ENCODE measurements around the gene KIF13A. TPM values are rescaled to one million over a fixed set of nuclear protein-coding genes. Genes with fewer than 3 reads are reported as not detected.
"Not testable (repeated sequence)": the region's sequence is repeated elsewhere in the genome, so short reads cannot be mapped to it uniquely, and the experiment has no call there.

KIF13A gene
- polyA plus RNA-seq, 1 experiment, result 57.7 TPM

DNA sequence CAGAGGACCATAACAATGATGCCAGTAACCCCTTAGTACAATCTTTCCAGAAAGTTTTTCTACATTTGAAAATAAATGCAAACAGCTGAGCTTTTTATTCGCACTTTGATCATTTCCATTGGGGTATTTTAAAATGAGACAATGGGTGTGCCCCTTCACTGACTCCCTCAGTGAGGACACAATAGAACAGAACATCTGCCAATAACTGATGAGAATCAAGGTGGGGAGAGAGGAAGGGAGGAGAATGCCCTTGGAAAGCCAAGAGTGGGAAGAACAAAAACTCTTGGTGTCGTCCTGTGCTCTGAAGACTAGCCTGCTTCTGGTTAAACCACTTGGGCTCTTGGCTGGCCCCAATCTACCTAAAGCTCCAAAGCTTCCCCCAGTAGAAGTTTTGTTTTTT is 66.0 kb downstream of the KIF13A start:
- ChIA-PET CTCF (no interaction called here), POLR2A (no interaction called here)
- DNase-seq (ENCODE audit: low read depth, low spot score), result no peak
- Histone ChIP-seq H3K27me3 (ENCODE audit: control insufficient read depth, insufficient read depth, low read length) (no peaks in the 10 kb centered on the region), H3K27ac (ENCODE audit: low read depth, low read length) (no peak overlapping the region), H3K4me3 (ENCODE audit: low read depth, low read length) (no peak overlapping the region), H3K9me3 (ENCODE audit: control insufficient read depth, insufficient read depth, low read length) (no peaks in the 10 kb centered on the region)
- TF ChIP-seq, protein P1, sequence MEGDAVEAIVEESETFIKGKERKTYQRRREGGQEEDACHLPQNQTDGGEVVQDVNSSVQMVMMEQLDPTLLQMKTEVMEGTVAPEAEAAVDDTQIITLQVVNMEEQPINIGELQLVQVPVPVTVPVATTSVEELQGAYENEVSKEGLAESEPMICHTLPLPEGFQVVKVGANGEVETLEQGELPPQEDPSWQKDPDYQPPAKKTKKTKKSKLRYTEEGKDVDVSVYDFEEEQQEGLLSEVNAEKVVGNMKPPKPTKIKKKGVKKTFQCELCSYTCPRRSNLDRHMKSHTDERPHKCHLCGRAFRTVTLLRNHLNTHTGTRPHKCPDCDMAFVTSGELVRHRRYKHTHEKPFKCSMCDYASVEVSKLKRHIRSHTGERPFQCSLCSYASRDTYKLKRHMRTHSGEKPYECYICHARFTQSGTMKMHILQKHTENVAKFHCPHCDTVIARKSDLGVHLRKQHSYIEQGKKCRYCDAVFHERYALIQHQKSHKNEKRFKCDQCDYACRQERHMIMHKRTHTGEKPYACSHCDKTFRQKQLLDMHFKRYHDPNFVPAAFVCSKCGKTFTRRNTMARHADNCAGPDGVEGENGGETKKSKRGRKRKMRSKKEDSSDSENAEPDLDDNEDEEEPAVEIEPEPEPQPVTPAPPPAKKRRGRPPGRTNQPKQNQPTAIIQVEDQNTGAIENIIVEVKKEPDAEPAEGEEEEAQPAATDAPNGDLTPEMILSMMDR (IDR thresholded peaks at IDR 0.05; ENCODE audit: low read depth, low read length), result no peak

DNA sequence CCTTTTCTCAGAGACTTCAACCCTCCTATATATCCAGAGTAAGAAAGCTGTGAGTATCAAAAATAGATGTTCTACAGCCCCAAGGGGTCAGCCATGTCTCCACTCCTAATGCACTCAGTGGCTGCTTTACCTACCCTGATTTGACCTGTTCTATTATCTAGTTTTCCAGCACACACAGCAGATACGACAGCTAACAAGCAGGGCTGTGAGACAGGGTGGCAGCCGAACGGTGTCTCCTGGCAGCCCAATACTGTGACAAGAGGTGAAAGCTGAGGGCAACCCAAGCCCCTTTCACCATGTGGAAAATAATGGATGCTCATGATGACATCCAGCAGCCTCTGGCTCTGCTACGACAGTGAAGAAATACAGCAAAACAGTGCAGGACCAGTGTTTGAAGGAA is 67.9 kb downstream of the KIF13A start:
- TF ChIP-seq, protein P1 (IDR thresholded peaks at IDR 0.05; ENCODE audit: low read depth, low read length), result no peak
- no peaks in the 10 kb centered on the region for H3K27me3 ChIP-seq (ENCODE audit: control insufficient read depth, insufficient read depth, low read length)
- DNase-seq (ENCODE audit: low read depth, low spot score), result no peak
- ChIA-PET POLR2A (no interaction called here), CTCF (no interaction called here)
- no peak overlapping the region for H3K27ac ChIP-seq (ENCODE audit: low read depth, low read length)
- no peaks in the 10 kb centered on the region for H3K9me3 ChIP-seq (ENCODE audit: control insufficient read depth, insufficient read depth, low read length)
- H3K4me3 ChIP-seq (ENCODE audit: low read depth, low read length), result no peak overlapping the region

DNA sequence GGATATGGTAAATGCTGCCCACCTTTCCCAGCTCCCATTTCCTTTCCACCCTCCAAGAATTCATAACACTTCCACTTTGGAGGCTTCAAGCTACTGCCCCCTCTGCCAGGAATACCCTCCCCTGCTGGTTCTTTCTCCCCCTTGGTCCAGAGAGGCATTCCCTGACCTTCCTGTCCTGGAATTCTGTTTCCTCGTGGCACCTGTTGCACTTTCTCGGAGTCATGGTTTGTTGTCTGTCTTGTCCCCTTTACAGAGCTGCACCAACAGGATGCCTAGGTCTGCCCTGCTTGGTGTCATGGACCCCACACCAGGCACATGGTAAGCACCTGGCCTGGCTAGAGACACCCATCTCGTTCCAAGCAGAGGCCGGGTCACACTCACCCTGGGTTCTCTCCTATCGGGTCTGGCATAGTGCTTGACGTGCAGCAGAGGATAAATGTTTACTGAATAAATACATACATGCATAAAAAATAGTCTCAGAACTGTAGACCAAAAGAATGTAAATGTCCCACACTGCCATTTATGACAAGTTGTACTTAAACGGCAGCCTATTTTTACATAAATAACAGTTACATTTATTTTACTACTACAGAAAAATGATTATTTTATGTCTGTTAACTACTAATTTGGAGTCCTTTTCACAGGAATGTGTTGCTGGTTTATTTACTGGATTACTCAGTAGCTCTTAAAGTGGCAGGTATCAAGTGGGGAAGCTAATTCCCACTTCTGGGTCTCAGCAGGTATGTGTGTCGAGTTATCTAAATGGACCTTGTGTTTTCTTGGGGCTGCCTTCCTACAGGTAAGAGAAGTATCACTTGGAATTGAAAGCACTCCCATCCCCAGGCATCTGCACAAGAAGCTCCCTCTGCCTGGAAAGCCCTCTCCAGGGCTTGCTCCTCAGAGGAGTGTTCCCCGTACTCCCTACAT is 69.3 kb downstream of the KIF13A start:
- Histone ChIP-seq H3K27ac (ENCODE audit: low read depth, low read length) (no peak overlapping the region), H3K27me3 (ENCODE audit: control insufficient read depth, insufficient read depth, low read length) (no peaks in the 10 kb centered on the region), H3K4me3 (ENCODE audit: low read depth, low read length) (no peak overlapping the region), H3K9me3 (ENCODE audit: control insufficient read depth, insufficient read depth, low read length) (no peaks in the 10 kb centered on the region)
- CTCF ChIA-PET, result interaction anchor here (1.8 kb wide), 1 partner anchor 204 kb away, joined by 5 read pairs; the partner anchor contains the start of gene NHLRC1
- POLR2A ChIA-PET, result interaction anchor here (1.2 kb wide), 1 partner anchor 204 kb away, joined by 4 read pairs; no protein-coding TSS in a partner anchor
- no peak for DNase-seq (ENCODE audit: low read depth, low spot score)
- TF ChIP-seq, protein P1 (IDR thresholded peaks at IDR 0.05; ENCODE audit: low read depth, low read length), result no peak

DNA sequence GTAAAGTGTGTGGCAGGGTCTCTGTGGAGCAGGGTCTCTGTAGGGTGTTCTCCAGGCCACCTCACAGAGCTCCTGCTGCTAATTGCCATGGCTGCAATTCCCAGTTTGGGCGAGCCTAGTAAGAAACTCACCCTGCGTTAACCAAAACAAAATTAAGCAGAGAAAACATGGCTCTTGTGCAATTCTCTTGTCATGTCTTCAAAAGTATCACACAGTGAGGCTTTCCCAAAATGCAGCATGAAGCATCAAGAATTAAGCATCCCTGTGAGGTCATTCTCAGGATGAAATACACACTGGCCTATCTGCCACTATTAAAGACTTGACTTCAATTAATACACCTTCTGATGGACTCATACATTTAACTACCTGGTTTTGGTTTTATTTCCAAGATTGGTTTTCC is 72.8 kb downstream of the KIF13A start:
- no peak overlapping the region for H3K4me3 ChIP-seq (ENCODE audit: low read depth, low read length)
- no peaks in the 10 kb centered on the region for H3K9me3 ChIP-seq (ENCODE audit: control insufficient read depth, insufficient read depth, low read length)
- H3K27ac ChIP-seq (ENCODE audit: low read depth, low read length), result no peak overlapping the region
- ChIA-PET CTCF (no interaction called here), POLR2A (interaction anchor here (0.7 kb wide), 1 partner anchor 14 kb away, joined by 3 read pairs; no protein-coding TSS in a partner anchor)
- H3K27me3 ChIP-seq (ENCODE audit: control insufficient read depth, insufficient read depth, low read length), result no peaks in the 10 kb centered on the region
- TF ChIP-seq, protein P1 (IDR thresholded peaks at IDR 0.05; ENCODE audit: low read depth, low read length), result no peak
- DNase-seq (ENCODE audit: low read depth, low spot score), result no peak

DNA sequence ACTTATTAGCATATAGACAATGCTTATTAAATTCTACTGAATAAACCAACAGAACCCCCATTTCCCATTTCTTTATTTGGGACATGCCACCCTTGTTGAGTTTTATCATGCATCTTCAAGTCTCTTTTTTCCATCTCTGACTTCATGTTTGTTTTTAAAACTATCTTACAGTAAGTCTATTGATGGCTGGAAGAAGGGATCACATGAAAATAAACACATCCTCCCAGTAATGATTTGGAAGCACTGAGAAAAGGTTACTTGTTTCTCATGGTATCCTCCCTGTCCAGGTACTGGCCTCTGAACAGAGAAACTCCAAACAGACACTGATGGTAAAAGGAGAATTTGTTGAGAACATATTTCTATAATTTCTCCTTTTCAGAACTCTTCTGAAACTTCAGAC is 74.9 kb downstream of the KIF13A start:
- no peak overlapping the region for H3K27ac ChIP-seq (ENCODE audit: low read depth, low read length)
- H3K4me3 ChIP-seq (ENCODE audit: low read depth, low read length), result no peak overlapping the region
- ChIA-PET CTCF (no interaction called here), POLR2A (no interaction called here)
- no peak for DNase-seq (ENCODE audit: low read depth, low spot score)
- H3K9me3 ChIP-seq (ENCODE audit: control insufficient read depth, insufficient read depth, low read length), result no peaks in the 10 kb centered on the region
- TF ChIP-seq, protein P1 (IDR thresholded peaks at IDR 0.05; ENCODE audit: low read depth, low read length), result no peak
- no peaks in the 10 kb centered on the region for H3K27me3 ChIP-seq (ENCODE audit: control insufficient read depth, insufficient read depth, low read length)

DNA sequence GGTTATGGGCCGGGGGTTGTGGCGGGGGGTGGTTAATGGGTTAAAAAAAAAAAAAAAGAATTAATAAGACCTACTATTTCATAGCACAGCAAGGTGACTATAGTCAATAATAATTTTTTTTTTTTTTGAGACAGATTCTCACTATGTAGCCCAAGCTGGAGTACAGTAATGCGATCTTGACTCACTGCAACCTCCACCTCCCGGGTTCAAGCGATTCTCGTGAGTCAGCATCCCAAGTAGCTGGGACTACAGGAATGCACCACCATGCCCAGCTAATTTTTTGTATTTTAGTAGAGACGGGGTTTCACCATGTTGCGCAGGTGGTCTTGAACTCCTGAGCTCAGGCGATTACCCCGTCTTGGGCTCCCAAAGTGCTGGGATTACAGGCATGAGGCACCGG is 75.8 kb downstream of the KIF13A start:
- CTCF ChIA-PET; H3K27me3 ChIP-seq (ENCODE audit: control insufficient read depth, insufficient read depth, low read length); H3K9me3 ChIP-seq (ENCODE audit: control insufficient read depth, insufficient read depth, low read length); H3K27ac ChIP-seq (ENCODE audit: low read depth, low read length); H3K4me3 ChIP-seq (ENCODE audit: low read depth, low read length); DNase-seq (ENCODE audit: low read depth, low spot score): not testable (repeated sequence)
- POLR2A ChIA-PET, result interaction anchor here (0.6 kb wide), 1 partner anchor 243 kb away, joined by 9 read pairs; the partner anchor contains the start of genes KDM1B and TPMT
